Hematopoietic multipotent progenitor cell treated with erythropoietin and hydrocortisone succinate and interleukin-3 and kit ligand, for 17 days (in vitro differentiated cells): ENCODE results near the gene PNLIPRP2.

Source experiments
- DNase-seq: peaks from one replicate; pipeline ENCODE4 v3.0.0-alpha.2; 2015; ENCODE audit warnings: low spot score

The PNLIPRP2 gene

DNA sequence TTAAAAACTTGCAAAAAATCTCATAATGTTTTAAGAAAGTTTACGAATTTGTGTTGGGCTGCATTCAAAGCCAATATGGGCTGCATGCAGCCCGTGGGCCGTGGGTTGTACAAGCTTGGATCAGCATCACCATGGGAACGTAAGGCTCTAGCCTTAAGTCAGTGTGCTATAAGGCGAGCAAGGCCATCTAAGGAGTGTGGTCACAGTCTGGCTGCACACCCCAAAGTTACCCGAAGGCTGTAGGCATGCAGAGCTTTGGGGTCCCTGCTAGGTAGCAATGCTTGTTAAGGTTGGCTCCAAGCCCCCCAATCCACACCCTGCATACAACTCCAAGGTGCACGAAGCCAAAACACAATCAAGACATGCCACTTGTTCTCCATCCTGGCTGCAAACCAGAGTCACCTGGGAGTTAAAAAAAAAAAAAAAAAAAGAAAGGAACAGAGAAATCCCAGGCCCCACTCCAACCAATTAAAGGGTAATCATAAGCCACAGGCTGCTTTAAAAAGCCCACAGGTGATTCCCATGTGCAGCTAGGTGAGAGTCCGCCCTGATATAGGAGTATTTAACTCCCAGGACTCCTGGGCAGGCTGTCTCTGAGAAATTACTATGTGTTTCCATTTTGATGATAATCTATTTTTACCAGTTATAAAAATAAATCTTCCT, 8.5 kb upstream of the PNLIPRP2 start:
- no peak for DNase-seq

DNA sequence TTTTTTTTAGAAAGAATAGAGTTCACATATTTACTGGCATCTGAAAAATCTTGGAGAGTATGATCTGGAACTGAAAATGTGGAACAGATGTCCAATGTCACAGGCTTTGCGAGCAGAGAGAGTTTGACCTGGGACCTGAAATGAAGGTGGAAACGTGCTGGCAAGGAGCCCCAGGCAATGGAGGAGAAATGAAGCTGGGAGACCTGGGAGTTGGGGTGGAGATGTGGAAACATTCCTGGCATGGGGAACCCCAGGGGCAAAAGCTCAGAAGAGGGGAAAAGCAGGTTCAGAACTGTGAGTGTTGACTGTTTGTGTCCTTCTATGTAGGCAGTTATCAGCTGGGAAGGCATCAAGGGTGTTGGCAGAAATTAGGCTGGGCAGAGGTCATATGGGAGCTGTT, 7.3 kb upstream of the PNLIPRP2 start:
- DNase-seq = no peak

DNA sequence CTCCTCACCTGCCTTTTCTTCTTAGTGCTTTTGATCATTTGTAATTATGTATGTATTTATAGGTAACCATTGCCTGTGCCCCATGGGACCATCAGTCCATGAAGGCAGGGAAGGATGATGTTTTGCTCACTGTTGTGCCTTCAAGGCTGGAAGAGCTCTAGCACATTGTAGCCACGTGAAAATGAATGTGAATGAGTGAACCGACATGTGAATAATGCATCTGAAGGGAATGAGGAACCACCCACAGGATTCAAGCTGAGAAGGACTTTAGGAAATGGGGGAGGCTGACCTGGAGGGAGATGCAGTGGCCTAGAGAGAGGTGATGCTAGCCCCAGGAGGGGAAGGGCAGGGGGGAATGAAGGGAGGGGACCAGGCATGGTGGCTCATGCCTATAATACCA, 6.0 kb upstream of the PNLIPRP2 start:
- no peak for DNase-seq

DNA sequence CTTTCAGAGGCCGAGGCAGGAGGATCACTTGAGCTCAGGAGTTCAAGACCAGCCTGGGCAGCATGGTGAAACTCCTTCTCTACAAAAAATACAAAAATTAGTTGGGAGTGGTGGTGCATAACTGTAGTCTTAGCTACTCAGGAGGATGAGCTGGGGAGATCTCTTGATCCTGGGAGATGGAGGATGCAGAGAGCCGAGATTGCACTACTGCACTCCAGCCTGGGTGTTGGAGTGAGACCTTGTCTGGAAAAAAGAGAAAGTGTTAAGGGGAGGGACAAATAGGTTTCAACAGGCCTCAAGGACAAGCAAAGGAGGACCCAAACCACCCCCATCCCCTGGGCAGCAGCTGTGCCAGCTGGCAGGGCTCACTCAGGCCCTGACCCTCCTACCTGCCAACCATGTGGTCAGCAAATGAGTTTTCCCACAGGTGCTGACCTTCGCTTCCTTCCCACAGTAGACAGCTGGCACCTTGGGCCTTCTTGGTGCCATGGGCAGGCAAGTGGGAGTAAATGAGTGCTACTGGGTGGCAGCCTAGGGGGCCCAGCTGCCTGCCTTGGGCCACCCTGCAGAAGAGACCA, 5.5 kb upstream of the PNLIPRP2 start:
- no peak for DNase-seq

DNA sequence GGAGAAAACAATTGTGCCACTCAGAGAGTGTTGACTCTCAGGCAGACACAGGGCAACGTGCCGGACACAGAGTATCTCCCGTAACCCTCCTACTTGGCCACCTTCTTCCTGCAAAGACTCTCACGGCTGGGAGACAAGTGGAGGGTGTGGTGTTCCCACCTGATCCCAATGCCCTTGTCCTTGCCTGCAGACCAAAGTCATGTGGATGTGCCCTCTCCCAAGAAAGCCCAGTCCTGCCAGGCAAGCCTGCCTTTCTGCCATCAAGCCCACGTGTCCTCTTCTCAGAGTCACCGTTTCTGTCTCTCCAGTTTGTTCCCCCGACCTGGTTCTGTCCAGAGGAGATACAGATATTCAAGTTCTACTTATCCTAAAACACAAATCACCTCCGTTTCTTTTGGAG, 723 bp downstream of the PNLIPRP2 start:
- DNase-seq = no peak

DNA sequence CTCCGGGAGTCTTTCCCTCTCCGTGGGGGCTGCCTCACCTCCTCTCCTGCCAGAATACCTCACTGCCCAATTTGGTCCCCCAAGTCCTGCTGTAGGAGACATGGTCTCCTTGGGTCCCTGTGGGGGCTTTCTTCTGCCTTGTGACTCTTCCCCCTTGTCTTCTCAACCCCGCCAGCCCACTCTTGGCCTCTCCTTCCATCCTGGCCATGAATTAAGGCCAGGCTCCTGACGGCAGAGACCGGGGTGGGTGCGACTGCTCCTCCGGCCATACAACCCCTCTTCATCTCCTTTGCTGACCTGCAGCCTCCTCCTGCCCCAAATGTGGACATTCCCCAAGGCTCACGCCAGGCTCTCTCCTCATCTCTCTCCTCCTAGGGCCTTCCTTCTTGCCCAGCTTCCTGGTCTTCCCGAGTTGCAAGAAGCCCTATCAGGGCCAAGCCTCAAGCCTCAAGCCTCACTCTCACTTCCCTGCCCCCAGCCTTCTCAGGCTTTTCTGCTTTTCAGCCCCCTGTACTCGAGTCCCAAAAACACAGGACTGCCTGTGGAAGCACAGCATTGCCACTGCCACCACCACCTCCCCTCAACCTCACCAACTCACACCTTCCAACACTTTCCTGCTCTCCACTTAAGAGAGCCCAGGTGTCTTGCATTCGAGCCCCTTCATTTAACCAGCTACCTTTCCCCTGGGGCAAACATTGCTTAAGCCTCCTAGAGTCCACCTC, 1.3 kb downstream of the PNLIPRP2 start:
- DNase-seq = no peak

DNA sequence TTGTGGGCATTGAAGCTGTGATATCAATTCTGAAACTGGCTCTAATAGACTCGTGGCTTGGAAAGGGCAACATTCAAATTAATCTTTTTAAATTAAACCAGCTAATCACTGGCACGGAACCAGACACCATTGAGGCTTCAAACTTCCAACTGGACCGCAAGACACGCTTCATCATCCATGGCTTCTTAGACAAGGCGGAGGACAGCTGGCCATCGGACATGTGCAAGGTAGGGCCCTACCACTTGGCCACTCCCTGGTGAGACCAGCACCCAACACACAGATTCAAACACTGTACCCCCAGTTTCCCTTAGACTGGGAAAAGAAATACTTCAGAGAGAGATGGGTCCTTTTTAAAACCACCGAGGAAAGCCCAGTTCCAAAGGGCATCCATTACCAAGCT, 5.1 kb downstream of the PNLIPRP2 start:
- no peak for DNase-seq

DNA sequence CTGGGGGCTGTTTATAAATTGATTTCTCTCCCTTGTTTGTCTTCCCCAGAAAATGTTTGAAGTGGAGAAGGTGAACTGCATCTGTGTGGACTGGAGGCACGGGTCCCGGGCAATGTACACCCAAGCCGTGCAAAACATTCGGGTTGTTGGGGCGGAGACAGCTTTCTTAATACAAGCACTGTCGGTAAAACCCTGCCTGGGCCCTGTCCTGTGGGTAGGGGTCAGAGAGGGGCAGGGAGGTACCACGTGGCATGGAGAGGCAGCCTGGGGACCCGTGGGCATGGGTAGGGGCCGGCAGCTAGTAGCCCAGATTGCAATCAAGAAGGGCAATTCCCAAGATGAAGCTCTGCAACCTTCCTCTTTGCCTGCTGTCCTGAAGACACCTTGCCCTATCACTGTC, 6.1 kb downstream of the PNLIPRP2 start:
- DNase-seq = no peak

DNA sequence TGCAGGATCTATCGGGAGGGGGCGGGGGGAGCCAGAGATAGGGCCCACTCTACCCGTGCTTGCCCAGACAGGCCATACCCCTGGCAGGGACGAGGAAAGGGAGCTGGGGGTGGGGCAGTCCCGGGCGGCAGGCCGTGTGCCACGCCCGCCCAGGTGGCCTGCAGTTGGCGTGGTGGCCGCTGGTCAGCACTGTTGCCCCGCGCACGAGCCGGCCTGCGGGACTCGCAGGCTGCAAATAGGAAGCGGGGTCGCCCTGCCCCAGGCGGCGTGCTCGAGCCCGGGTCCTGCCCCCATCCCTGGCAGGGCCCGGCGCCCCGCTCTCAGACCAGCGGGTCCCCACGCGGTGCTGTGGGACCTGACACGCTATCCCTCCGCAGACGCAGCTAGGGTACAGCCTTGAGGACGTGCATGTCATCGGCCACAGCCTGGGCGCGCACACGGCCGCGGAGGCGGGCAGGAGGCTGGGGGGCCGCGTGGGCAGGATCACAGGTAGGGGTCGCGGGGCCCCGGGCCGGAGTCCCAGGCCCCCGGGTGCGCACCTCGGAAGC, 6.7 kb downstream of the PNLIPRP2 start:
- no peak for DNase-seq

DNA sequence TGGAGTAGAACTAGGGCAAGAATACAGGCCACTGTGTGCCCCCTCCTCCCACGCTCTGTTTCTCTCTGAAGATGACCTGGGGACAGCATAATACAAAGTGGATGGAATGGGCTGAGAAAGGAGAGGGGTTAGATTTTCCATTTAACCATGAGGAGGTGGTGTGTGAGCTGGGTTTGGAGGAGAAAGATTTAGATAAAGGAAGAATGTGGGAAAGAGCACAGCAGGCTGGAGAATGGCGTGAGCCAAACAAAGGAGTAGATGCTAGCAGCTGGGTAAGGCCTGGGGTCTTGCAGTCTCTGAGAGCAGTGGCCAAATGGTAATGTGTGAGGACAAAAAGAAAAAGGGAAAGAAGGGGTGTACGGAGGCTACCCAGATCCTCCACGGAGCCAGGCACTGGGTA, 8.6 kb downstream of the PNLIPRP2 start:
- DNase-seq = no peak

DNA sequence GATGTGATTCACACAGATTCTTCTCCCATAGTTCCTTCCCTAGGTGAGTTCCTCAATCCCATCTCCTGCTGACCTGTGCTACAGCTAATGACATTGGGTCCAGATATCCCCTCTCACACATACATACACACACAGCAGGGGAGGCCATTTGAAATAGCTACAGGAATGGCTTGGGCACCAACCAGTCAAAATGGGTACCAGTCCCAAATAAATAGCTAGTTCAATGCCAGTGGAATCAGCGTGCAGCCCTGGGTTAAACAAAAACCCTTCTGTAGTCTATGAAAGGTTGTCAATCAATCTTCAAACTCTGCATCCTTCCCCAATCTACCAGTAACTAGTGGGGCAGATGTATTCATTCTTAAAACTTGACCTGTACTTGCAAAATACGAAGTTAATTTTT, 9.3 kb downstream of the PNLIPRP2 start:
- no peak for DNase-seq

DNA sequence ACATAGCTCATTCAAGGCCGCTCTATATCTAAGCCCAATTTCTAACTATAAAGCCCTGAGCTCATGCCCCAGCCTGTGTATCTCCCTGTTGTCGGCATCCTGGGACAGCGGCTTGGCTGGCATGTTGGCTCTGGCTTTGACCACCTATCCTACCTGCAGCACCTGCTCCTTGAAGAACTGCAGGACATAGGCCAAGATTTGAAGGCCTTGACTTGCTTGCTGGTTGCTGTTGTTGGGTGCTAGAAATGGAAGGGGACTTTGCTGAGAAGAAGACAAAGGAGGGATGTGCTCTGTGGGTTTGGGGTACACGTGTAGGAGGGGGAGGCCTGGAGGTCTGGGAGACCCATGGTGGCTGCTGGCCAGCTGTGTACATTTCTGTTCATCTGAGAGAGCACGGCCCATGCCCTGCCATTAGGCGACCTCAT, 11.1 kb downstream of the PNLIPRP2 start:
- no peak for DNase-seq

DNA sequence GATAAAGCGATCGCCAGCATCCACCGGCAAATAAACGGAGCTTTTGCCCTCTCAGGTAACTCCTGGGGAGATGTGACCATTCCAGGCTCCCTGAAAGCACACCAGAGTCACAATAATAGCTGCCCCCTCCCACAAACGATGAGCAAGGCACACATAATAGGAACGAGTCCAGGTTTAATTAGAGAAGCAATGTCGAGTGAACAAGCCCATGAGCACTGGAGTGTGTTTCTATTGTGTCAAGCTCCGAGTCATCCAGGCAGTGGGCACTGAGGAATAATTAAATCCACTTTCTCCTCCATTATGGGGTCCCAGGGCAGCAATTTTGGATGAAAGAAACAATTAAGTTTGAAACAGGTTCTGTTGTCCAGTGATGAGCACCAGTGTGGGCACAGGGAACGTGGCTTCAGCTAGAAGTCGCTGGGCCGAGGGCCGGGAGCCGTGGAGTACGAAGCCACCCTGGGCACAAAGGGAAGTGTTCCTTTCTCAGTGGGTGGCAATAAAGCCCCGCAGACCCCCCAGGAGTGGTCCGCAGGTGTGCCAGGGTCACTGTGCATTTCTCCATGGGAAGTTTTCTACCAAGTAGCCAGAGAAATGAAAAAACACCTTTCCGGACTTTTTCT, 12.0 kb downstream of the PNLIPRP2 start:
- no peak for DNase-seq

DNA sequence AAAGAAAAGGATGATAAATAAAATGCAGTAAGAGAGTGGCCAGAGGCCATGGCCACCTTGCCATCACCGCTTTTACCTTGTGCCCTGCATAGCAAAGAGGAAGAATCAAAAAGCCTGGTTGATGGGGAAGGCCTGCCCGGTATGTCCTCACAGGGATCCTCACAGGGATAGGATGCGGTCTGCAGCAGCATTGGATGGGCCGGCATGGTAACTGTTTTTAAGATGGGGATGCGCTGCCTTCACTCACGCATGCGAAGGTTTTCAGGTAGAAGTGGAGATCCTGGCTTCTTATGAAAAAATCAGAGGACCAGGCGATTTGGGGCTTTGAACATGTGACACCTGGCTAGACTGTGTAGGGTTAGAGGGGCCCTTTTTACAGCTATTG, 12.5 kb downstream of the PNLIPRP2 start:
- no peak for DNase-seq

DNA sequence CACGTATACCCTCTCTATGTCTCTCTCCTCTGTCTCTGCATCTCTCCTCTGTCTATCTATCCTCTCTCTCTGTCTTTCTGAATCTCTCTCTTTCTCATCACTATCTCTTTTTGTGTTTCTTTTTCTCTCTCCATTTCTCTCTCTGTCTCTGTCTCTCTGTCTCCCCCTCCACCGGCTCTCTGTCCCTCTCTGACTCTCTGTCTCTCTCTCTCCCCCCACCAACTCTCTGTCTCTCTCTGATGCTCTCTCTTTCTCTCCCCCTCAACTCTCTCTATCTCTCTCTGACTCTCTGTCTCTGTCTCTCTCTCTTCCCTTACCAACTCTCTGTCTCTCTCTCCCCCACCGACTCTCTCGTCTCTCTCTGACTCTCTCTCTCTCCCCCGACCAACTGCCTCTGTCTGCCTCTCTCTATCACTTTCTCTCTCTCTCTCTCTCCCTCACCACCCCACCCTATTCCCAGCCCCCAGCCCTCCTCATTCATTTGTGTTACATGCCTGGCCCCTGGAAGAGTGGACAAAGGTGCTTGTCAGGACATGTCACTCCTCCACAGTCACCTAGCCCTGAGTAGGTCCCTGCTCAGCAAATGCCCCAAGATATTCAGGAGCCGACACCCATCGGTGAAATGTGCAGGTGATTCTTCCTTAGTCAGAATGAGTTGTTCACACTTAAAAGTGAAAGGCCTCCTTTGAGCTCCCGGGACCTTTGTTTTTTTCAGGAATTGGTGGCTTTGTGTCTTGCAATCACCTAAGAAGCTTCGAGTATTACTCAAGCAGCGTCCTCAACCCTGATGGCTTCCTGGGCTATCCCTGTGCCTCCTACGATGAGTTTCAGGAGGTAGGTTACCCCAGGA, 13.6 kb downstream of the PNLIPRP2 start:
- no peak for DNase-seq

DNA sequence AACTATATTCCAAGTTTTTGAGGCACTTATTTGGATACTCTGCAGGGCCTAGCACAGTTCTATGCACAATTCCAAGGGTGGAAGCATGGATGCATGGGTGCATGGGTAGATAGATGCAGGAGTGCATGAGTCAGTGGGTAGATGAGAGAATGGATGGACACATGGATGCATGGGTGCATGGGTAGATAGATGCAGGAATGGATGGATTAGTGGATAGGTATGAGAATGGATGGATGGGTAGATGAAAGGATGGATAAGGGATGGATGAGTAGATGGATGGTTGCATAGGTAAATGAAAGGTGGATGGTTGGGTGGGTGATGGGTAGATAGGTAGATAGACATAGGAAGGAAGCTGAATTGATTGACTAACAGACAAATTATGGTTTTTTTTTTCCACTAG, 15.6 kb downstream of the PNLIPRP2 start:
- no peak for DNase-seq

DNA sequence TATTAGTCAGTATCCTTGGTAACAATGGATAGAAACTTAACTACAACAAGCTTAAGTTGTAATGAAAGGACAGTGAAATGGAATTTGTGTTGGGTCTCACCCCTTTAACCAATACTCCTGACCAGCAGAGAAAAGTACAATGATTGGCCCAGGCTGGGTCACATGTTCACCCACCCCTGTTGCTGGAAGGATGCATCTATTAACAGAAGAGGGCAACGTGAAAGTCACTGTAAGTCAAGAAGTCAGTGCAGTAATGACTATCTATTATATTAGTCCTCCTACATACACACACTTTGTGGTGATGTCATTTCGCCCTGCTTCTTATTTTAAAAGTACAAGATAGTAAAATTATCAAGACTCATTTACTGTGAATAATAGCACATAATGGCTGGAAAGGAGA, 16.2 kb downstream of the PNLIPRP2 start:
- no peak for DNase-seq

DNA sequence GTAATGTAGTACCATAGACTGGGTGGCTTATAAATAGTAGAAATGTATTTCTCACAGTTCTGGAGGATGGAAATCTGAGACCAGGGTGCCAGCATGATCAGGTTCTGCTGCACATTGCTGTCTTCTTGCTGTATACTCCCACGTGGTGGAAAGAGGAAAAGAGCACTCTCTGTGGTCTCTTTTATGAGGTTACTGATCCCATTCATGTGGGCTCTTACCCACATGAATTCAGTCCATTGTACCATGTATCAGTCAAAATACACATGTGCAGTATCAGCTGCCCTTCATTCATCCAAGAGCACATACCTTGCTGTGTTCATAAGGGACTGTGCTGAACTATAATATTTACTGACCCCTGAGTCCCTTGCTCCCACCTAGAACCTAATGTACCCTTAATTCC, 17.1 kb downstream of the PNLIPRP2 start:
- DNase-seq = no peak

DNA sequence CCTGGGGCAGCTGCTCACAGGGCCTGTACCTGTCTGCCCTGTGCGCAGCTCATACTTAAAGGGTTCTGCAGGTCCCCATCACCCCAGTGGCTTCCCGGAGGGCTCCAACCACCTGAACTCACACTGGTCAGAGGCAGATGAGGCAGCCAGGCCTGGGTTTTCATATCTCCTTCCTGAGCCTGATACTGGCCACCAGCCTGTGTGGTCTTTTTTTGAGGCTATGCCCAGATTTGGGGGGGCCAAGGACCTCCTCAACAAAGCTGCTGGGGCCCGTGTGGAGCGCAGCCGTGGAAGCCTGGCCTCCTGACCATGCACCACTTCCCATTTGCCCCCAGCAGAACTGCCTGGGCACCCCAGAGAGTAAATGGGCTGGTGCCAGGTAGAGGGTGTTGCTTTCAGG, 25.7 kb downstream of the PNLIPRP2 start:
- DNase-seq = no peak

DNA sequence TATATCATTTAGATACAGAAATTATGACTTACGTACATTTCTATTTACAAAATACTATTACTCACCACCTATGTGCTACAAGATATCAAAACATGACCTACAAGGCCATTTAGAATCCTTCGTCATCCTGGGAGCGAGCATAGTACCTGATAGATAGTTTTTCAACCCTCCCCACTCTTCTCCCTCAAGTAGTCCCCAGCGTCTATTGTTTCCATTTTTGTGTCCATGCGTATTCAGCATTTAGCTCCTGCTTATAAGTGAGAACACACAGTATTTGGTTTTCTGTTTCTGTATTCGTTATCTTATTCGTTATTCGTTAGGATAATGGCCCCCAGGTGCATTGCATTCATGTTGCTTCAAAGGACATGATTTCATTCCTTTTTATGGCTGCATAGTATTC, 28.1 kb downstream of the PNLIPRP2 start:
- DNase-seq = no peak

DNA sequence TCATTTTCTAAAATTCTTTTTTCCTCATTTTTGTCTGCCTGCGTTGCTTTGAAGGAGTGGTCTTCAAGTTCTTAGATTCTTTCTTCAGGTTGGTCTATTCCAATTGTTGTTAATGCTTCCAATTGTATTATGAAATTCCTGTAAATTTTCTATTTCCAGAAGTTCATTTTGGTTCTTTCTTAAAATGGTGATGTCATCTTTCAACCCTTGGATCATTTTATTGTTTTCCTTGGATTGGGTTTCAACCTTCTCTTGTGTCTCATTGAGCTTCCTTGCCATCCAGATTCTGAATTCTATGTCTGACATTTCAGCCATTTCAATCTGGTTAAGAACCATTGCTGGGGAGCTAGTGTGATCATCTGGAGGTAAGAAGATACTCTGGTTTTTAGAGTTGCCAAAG, 33.1 kb downstream of the PNLIPRP2 start:
- no peak for DNase-seq

DNA sequence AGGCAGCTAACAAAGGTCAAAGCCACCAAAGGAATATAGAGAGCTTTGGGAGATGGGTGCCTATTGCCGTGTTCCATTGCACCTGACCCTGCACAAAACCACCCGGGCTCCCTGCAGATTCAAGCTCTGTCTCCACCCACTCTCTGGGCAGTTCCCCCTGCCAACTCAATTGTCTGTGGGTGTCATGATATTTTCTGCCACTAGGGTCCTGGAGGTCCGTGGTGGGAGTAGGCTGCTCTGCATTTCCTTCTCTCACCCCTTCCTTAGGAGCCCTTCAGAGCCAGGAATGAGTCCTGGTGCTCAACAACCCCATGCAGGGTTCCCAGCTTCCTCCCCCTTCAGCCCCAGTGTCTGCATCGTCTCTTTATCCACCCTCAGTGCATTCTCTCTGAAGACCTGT, 34.1 kb downstream of the PNLIPRP2 start:
- no peak for DNase-seq
